Measurements from ENCODE around the gene PHACTR4. TPM values are rescaled to one million over a fixed set of nuclear protein-coding genes. Genes with fewer than 3 reads are reported as not detected.

PHACTR4 gene
- total RNA-seq, 3 donors from 2014 or later: 47.6 to 62.3 (median 54.8) TPM

DNA sequence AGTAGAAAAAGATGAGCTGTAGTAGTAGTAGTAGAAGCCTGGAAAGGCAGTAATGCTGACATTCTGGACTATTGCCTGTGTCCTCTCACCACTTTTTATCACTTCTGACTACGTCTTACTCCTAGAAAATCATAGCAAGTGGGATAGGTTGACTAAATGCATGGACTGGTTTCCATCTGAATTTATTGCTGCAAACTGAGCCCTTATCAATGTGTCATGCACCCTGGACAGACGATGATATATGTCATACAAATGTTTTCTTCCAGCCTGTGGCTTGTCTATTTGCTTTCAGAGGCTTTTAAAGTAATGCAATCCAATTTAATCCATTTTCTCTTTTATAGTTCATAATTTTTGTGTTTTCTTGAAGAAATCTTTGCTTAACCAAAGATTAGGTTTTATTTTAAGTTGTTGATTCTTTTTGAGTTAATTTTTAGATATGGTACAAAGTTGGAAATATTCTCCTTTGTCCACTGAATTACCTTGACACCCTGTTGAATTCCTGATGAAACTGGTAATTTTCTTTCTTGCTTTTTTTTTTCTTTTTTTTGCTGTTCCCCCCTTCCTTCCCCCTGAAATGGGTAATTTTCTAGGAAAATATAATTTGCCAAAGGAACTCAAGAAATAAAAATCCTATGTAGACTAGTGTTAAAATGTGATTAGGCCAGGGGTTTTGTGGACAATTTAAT lies 47.1 kb downstream of the PHACTR4 start:
- intact Hi-C loops (cut with DNase I, micrococcal nuclease): no loop called here
- no peak for DNase-seq
- peak; percentile 63 for ATAC-seq

DNA sequence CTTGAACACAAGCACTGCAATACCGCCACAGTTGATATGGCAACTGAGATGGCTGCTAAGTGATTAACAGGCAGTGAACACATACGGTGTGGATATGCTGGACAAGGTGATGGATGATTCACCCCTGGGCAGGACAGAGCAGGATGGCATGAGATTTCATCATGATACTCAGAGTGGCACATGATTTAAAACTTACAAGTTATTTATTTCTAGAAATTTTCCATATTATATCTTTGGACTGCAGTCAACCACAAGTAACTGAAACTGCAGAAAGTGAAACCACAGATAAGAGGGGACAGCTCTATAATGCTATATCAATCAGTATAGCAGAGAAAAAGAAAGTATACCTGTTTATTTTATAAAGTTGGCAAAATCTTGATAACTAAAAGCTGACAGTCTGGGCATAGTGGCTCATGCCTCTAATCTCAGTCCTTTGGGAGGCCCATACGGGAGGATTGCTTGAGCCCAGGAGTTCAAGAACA lies 47.9 kb downstream of the PHACTR4 start:
- TF ChIP-seq, protein P1, sequence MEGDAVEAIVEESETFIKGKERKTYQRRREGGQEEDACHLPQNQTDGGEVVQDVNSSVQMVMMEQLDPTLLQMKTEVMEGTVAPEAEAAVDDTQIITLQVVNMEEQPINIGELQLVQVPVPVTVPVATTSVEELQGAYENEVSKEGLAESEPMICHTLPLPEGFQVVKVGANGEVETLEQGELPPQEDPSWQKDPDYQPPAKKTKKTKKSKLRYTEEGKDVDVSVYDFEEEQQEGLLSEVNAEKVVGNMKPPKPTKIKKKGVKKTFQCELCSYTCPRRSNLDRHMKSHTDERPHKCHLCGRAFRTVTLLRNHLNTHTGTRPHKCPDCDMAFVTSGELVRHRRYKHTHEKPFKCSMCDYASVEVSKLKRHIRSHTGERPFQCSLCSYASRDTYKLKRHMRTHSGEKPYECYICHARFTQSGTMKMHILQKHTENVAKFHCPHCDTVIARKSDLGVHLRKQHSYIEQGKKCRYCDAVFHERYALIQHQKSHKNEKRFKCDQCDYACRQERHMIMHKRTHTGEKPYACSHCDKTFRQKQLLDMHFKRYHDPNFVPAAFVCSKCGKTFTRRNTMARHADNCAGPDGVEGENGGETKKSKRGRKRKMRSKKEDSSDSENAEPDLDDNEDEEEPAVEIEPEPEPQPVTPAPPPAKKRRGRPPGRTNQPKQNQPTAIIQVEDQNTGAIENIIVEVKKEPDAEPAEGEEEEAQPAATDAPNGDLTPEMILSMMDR (IDR thresholded peaks at IDR 0.05): no peak
- Histone ChIP-seq H3K4me3 (no peak overlapping the region), H3K4me1 (ENCODE audit: low read depth) (no peaks in the 10 kb centered on the region), H3K9me3 (no peaks in the 10 kb centered on the region), H3K36me3 (ENCODE audit: low read depth) (no peaks in the 10 kb centered on the region)
- intact Hi-C loops (cut with DNase I, micrococcal nuclease): no loop called here
- peak; percentile 91 for ATAC-seq
- DNase-seq: no peak

More for the DNA sequence above, 47.1 kb downstream of the PHACTR4 start:
- Histone ChIP-seq H3K4me1 (ENCODE audit: low read depth) (no peaks in the 10 kb centered on the region), H3K36me3 (ENCODE audit: low read depth) (no peaks in the 10 kb centered on the region), H3K4me3 (no peak overlapping the region), H3K9me3 (no peaks in the 10 kb centered on the region)
- TF ChIP-seq, protein P1 (IDR thresholded peaks at IDR 0.05): no peak

DNA sequence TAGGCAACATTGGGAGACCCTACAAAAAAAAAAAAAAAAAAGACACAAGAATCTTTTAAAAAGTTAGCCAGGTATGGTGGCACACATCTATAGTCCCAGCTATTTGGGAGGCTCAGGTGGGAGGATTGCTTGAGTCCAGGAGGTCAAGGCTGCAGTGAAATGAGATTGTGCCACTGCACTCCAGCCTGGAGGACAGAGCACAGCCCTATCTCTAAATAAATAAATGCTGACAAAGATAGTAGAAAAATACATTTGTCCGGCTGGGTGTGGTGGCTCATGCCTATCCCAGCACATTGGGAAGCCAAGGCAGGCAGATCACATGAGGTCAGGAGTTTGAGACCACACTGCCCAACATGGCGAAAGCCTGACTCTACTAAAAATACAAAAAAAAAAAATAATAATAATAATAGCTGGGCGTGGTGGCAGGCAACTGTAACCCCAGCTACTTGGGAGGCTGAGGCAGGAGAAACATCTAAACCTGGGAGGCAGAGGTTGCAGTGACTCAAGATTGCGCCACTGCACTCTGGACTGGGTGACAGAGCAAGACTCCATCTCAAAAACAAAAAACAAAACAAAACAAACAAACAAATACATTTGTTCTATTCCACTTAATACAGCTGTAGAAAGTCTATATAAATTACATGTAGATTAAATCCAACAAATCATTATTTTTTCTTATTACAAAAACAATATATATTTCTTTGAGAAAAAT lies 48.5 kb downstream of the PHACTR4 start:
- intact Hi-C loops (cut with DNase I, micrococcal nuclease): no loop called here
- H3K9me3 ChIP-seq: no peaks in the 10 kb centered on the region
- TF ChIP-seq, protein P1 (IDR thresholded peaks at IDR 0.05): no peak
- no peaks in the 10 kb centered on the region for H3K36me3 ChIP-seq (ENCODE audit: low read depth)
- no peak for DNase-seq
- H3K4me1 ChIP-seq (ENCODE audit: low read depth): no peaks in the 10 kb centered on the region
- peak; percentile 43 for ATAC-seq
- H3K4me3 ChIP-seq: no peak overlapping the region

DNA sequence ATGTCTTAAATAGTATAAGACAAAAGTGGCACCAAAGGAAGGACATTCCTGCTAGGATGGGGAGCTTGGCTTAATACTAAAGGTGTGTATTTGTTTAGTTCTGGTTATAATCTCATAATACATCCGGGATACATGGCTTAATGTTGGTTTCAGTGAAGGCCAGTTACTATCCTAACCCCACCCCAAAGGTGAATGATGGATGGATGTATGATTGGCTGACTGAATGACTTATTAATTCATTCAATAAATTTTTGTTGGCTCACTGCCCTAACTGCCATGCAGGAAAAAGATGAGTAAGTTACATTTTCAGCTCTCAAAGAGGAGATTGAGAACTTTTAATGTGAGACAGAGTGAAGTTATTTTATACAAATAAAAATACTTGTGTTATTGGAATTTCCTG lies 52.2 kb downstream of the PHACTR4 start:
- intact Hi-C loops (cut with DNase I, micrococcal nuclease): no loop called here
- ATAC-seq: no peak
- TF ChIP-seq, protein P1 (IDR thresholded peaks at IDR 0.05): no peak
- no peaks in the 10 kb centered on the region for H3K4me1 ChIP-seq (ENCODE audit: low read depth)
- DNase-seq: no peak
- H3K36me3 ChIP-seq (ENCODE audit: low read depth): no peaks in the 10 kb centered on the region
- H3K4me3 ChIP-seq: no peak overlapping the region
- no peaks in the 10 kb centered on the region for H3K9me3 ChIP-seq

DNA sequence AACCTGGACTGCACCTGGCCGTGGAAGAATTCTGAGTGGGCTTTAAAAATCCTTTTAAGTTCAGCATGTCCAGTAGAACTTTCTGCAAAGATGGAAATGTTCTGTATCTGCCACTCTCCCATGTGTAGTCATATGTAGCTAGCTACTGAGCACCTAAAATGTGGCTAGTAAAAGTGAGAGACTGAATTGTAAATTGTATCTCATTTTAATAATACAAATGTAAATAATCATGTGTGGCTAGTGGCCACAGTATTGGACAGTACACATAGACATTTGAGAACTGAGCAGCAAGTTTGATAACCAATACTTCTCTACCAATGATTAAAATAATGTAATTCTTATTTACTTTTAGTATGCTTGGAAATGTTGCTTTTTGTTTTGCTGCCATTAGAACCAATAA lies 57.3 kb downstream of the PHACTR4 start:
- intact Hi-C loops (cut with DNase I, micrococcal nuclease): no loop called here
- no peaks in the 10 kb centered on the region for H3K9me3 ChIP-seq
- no peak overlapping the region for H3K4me3 ChIP-seq
- no peak for ATAC-seq
- TF ChIP-seq, protein P1 (IDR thresholded peaks at IDR 0.05): no peak
- no peaks in the 10 kb centered on the region for H3K4me1 ChIP-seq (ENCODE audit: low read depth)
- H3K36me3 ChIP-seq (ENCODE audit: low read depth): no peaks in the 10 kb centered on the region
- DNase-seq: no peak
